Activated naive CD4-positive, alpha-beta T cell treated with Interleukin-2 at 50 U/mL for 16 hours (primary cell): Measurements from ENCODE around the gene RABGAP1.

Experiments
- DNase-seq: peaks from one replicate; pipeline ENCODE4 v3.0.0-alpha.2; 2020

RABGAP1 gene

DNA sequence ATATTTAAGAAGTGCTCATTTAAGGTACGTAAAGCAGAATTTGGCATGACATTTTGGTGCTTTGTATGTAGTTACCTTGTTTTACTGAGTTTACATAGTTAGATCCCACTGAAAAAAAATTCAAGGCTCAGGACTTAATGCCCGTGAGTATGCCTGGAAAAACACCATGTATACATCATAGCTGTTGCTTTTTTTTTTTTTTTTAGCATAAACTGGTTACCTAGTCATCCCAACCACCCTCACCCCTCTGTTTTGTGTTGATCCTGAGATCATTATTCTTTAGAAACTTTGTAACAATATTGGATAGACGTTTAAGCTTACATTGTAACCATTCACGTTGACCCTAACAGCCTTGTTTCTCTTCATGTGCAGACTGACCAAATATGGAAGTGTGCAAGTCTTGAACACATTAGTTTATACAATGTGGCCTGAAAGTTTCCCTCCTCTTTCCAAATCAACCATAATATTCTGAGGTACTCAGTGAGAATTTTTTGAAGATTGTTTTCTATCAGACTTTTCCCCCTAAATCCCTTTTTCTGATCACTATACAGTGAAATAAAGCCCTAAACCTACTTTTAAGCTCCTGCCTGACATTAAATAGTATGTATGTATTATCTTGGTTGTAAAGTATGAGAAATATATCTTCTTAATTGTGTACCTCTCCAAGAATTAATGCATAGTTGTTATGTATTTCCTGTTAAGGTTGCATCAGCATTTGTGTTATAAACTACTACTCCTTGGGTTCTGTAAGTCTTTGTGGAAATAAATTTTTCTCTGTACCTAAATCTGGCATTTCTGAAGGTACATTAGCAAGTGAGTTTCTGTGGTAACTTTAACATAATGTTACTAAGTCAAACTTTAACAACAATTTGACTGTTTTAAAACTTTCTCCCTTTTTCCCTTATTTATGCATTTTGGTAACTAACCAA is 4.4 kb downstream of the RABGAP1 start:
- DNase-seq, result no peak

DNA sequence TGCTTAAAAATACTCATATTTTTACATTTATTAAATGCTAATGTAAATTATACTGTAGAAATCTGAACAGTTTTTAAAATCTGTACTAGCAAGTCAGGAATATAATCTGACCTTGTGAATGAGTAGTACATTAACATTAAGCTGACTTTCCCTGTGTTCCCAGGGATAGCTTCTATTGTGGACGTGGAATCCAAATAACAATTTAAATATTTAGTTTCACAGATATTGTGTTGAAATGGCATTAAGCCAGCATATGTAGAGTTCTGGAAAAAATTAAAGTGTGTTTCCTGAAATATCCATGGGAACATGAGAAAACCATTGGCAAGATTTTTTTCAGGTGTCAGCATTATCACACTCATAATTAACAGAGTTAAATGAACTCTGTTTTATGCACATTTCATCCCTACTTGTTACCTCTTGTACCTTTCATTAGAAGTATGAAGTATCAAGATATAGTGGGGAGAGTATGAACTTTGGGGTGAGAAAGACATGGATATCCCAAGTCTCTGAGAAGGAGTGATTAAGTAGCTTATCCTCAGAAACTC is 5.7 kb downstream of the RABGAP1 start:
- DNase-seq, result no peak

DNA sequence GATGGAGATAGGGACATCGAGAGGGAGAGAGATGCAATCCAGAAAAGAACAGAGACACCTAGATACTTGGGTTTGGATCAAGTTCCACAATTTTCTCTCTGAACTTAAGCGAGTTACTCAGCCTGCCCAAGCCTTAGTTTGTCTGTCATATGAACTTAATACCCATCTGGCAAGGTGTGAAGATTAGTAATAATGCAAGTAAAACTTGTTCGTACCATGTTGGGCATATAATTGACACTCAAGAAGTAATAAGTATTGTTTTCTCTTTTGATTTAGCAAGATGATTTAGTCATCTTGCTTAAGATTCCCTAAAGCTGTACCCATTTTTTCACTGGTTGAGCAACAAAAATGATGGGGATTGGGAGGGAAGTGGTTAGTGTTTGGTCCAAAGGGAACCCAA is 7.5 kb downstream of the RABGAP1 start:
- no peak for DNase-seq

- DNase-seq, result no peak
These were observed 8.9 kb downstream of the RABGAP1 start for GRCh38 chr9:122949696-122950095.

DNA sequence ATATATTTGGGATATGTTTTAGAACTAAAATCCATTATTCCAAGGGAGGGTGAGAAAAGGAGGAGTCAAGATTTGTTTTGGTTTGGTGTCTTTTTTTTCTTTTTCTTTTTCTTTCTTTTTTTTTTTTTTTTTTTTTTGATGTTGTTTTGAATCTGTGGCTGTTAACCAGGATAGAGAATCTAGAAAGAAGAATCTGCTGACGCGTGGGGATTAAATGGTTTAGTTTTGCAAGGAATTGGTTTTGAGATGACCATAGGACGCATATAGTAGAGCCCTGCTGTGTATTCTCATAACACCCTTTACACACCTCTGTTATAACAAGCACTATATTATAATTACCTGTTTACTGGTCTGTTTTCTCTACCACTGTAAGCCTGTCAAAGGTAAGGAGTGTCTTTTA is 9.4 kb downstream of the RABGAP1 start:
- DNase-seq, result no peak

DNA sequence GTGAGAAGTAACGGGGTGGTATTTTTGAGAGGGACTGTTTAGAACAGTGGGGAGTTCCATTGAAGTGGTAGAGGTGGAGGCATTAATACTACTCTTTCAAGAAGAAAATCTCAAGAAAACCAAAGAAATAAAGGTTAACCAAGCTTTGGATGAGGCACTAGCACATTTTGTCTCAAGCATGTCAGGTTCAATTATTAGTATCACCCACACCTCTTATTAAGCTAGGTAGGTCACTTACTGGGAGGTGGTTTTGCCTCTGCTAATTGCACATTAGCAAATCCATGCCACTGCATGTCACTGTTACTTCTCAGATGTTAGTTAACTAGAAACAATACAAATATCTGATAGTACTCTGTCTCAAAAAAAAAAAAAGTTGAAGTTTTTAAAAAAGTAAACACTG is 10.2 kb downstream of the RABGAP1 start:
- DNase-seq, result no peak

DNA sequence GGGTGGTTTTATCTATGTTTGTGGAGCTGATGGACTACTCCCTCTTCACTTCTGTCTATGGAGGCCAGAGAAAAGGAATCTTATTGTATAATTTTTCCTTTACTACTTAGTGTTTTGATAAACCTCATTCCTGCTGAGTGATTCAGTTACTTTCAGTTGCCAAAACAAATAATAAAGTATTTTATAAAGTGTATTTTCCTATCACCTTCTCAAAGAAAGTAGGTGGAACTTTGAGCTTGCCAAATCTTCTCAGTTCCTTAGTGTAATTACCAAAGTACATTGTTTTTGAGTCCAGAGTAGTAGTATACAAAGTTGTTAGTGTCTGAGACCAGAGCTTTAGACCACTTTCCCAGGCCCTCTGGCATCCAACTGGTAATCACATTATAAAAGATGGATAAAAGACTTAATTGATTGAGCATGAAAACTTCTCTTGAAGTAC is 13.5 kb downstream of the RABGAP1 start:
- no peak for DNase-seq

- DNase-seq, result no peak
These were observed 15.1 kb downstream of the RABGAP1 start for GRCh38 chr9:122955961-122956360.

- DNase-seq, result no peak
These were observed 20.3 kb downstream of the RABGAP1 start for GRCh38 chr9:122961139-122961538.

GRCh38 chr9:122975196-122975595 is 34.4 kb downstream of the RABGAP1 start:
- DNase-seq, result no peak

- DNase-seq, result no peak
These were observed 37.8 kb downstream of the RABGAP1 start for GRCh38 chr9:122978601-122979000.

DNA sequence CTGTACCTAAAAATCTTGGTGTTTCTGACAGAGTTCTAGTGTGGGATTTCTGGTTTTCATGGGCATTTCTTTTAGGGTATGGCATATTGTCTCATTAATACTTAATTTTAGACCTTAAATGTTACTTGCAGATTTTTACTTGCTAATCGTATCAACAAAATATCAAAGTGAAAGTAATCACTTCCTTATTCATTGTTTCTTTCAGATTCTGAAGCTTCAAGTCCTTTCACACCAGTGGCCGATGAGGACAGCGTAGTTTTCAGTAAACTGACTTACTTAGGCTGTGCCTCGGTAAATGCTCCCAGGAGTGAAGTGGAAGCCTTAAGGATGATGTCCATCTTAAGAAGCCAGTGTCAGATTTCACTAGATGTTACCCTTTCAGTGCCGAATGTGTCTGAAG is 45.2 kb downstream of the RABGAP1 start:
- DNase-seq, result no peak

DNA sequence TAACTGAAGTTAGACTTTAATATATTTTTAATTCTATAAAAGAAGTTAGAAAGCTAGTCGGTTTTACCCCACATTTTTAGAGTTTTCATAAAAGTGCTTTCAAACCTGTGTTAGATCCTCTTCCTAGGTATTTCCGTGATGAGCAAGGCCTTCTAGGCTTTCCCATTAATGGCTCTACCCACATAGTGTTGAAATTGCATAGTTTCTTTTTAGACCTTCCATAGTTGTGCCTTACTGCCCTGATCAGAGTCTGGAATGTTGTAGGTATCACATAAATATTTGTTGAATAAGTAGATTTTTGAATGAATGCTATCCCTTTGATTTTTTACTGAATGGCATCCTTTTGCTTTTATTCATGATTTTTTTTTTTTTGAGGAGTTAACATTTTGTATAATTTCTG is 47.3 kb downstream of the RABGAP1 start:
- no peak for DNase-seq

DNA sequence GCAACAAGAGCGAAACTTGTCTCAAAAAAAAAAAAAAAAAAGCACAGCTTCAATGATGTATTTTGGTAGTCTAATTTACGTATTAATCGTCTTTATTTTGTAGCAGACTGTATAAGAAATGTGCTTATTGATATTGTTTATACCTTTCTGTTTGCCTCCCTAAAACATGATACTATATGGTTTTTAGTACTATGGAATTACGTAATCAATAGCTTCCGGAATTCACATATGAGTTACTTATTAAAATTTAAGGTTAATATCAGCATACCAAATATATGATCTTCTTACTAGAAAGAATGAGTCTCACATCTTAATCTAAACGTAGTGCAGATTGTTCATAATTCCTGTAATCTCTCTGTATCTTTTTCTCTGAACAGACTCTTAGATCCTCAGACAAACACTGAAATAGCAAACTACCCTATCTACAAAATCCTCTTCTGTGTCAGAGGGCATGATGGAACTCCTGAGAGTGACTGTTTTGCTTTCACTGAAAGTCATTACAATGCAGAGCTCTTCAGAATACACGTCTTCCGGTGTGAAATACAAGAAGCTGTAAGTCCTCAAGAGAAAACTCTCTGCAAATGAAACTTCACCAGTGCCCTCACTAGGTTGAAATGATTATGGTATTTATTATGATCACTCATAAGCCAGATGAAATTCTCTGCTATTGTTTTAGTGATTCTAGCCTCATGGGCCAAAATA is 48.3 kb downstream of the RABGAP1 start:
- no peak for DNase-seq

DNA sequence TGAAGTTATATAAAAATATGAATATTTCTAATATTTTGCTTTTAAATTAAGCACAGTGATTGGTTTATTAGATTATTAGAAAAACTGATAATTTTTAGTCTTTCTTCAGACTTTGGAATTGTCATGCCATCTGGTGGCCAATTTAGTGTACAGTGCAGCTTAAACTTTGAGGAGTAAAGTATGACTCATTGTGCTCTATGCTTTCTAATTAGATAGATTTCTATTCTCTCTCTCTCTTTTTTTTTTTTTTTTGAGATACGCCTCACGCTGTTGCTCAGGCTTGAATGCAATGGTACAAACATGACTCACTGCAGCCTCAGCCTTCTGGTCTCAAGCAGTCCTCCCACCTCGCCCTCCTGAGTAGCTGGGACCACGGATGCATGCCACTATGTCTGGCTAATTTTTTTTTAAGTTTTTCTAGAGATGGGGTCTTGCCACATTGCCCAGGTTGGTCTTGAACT is 50.6 kb downstream of the RABGAP1 start:
- peak; percentile 46 for DNase-seq

- no peak for DNase-seq
These were observed 55.8 kb downstream of the RABGAP1 start for GRCh38 chr9:122996586-122996985.

GRCh38 chr9:122998448-122998847 is 57.6 kb downstream of the RABGAP1 start:
- no peak for DNase-seq

GRCh38 chr9:123000371-123001068 is 59.7 kb downstream of the RABGAP1 start:
- no peak for DNase-seq

DNA sequence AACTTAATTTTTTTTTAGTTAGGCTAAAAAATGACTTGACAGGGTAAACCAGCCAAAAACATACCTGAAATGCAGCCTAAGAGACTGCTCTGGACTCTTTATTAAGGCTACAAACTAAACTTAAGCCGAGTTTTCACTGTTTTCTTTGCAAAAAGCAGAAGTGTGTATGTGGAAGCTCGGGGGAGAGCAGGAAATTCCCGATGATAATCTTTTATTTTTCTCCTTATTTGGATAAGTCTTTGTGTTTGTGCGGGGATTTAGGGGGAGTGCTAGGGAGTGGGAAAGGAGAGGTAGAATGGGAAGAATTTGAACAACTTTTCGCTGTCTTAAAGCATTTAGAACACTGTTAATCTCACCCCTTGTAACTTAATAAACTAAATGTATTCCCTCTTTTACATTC is 61.9 kb downstream of the RABGAP1 start:
- DNase-seq, result no peak

DNA sequence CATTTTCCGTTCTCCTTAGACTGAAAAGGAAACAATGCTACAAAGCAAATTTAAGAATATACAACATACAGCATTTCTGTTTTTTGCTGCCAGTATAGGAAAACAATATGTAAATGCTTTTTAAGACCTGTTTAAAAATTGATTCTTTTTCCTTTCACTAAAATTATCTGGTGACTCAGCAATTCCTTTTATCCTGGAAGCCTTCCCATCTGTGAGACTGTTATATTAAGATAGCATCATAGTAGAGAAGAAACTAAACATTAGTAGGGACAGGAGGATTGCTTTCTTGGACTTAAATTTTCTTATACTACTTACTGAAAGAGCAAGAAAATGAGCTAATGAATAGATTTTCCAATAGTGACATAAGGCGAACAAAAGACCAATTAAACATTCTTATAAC is 62.6 kb downstream of the RABGAP1 start:
- DNase-seq, result no peak

DNA sequence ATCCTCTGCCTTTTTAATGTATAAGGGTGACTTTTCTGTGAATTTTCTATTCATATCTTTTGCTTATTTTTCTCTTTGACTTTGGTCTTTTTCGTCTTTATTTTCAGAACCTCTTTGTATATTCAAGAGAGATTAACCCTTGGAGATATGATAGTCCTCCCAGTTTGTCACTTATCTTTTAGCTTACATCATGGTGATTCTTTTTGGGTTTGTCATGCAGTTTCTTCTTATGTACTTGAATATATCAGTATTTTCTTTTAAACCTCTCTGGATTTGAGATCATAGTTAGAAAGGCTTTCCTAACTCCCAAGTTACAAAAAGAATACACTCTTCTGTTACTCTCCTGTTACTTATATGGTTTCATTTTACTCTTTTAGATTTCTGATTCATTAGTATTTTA is 65.1 kb downstream of the RABGAP1 start:
- no peak for DNase-seq

- DNase-seq, result no peak
These were observed 66.4 kb downstream of the RABGAP1 start for GRCh38 chr9:123007269-123007668.

DNA sequence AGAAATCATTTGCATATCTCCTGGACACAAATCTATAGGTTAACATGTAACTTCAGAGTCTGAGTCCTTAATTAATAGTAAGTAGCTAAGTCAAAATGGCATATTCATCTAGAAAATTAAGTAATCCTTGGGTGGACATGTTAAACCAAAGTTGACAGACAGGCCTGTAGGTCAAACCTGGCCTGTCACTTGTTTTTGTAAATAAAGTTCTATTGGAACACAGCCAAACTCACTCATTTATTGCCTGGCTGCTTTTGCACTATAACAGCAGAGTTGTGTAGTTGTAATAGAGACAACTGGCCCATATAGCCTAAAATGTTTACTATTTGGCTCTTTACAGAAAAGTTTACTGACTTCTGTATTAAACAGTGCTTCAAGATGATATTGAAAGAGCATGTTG is 68.1 kb downstream of the RABGAP1 start:
- no peak for DNase-seq
